Body of pancreas (tissue), 4 donors: ENCODE data around the gene HABP2. TPM values are rescaled to one million over a fixed set of nuclear protein-coding genes. Genes with fewer than 3 reads are reported as not detected.

Source experiments
- ATAC-seq: fragments of 150-250 bp; one replicate; pipeline ENCODE4 v1.9.1; 2016
- DNase-seq, 4 donors: peaks; one replicate each; pipeline ENCODE4 v3.0.0-alpha.2; 2019
- H3K27ac ChIP-seq, 4 donors: fragments of 200-600 bp; sonication (generic); 1 replicate in 3 of 4; 2 replicates in 1 of 4; pipeline versions ENCODE4 v1.5.1 to v1.6.1; 2016 to 2019; ENCODE audit warnings: mild to moderate bottlenecking in 1 of 4, mixed read lengths in 1 of 4, moderate library complexity in 1 of 4
- H3K27me3 ChIP-seq, 2 donors: fragments of 200-600 bp; sonication (generic); one replicate each; pipeline ENCODE4 v1.6.0; 2016; ENCODE audit warnings: mild to moderate bottlenecking in 1 of 2
- H3K36me3 ChIP-seq, 2 donors: fragments of 200-600 bp; sonication (generic); replicated peaks in 1 of 2; 2 replicates each; pipeline ENCODE4 v1.5.1; 2016; ENCODE audit warnings: low read depth in 2 of 2; ENCODE audit not compliant: insufficient read depth in 1 of 2
- H3K4me1 ChIP-seq: fragments of 200-600 bp; sonication (generic); one replicate; pipeline ENCODE4 v1.6.0; 2016
- H3K4me3 ChIP-seq, 2 donors: fragments of 200-600 bp; sonication (generic); 1 replicate in 1 of 2; 2 replicates in 1 of 2; pipeline ENCODE4 v1.5.1; 2016 to 2019
- H3K9me3 ChIP-seq, 3 donors: fragments of 200-600 bp; sonication (generic); 1 replicate in 2 of 3; 2 replicates in 1 of 3; pipeline ENCODE4 v1.5.1; 2016
- POLR2A ChIP-seq, 3 donors: fragments of 450-650 bp; IDR thresholded peaks; one replicate each; pipeline ENCODE4 v1.6.1; 2016; ENCODE audit warnings: antibody characterized with exemption in 3 of 3, mild to moderate bottlenecking in 2 of 3
- WGBS, 2 donors: methylation state at CpG; one replicate each; pipeline ENCODE4 v1.1.5; 2017; 5-methylcytosine and 5-hydroxymethylcytosine counted together
- intact Hi-C: fragments of 100-400 bp; cut with DNase I; formaldehyde crosslinking; loops from one replicate; pipeline ENCODE4 v1.15.1; 2023
- total RNA-seq, 2 donors: library from RNA; depleted of rRNA; stranded (reverse); fragments of >200 nt; gene quantifications; one replicate each; pipeline ENCODE4 v1.1.0, GENCODE V29; 2016
- TF ChIP-seq, protein P1 (sequence below), 7 experiments: fragments of 450-650 bp in 4 of 7; fragments of 200-600 bp in 3 of 7; sonication (generic) in 3 of 7; IDR thresholded peaks; one replicate each; pipeline ENCODE4 v1.5.1; 2016 to 2019; ENCODE audit warnings: antibody characterized with exemption in 7 of 7

Gene HABP2
- total RNA-seq, 2 donors from 2014 or later = 9.2 to 10.6 TPM

DNA sequence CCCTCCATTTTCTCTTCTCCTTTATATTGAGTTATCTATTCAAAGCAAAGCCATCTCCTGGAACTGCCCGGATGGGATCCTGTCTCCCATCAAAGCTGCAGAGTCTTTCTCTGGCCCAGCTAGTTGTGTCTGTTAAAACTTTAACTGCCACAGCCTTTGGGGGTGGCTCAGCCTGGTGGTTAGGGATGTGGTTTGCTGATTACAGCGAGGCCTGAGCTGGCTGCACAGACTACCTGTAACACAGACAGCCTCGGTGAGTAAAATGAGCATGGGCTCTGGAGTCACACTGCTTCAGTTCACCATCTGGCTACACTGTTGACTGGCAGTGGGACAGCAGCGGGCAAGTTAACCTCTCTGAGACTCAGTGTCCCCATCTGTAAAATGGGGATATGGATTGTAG, 18.4 kb upstream of the HABP2 start:
- TF ChIP-seq, protein P1, sequence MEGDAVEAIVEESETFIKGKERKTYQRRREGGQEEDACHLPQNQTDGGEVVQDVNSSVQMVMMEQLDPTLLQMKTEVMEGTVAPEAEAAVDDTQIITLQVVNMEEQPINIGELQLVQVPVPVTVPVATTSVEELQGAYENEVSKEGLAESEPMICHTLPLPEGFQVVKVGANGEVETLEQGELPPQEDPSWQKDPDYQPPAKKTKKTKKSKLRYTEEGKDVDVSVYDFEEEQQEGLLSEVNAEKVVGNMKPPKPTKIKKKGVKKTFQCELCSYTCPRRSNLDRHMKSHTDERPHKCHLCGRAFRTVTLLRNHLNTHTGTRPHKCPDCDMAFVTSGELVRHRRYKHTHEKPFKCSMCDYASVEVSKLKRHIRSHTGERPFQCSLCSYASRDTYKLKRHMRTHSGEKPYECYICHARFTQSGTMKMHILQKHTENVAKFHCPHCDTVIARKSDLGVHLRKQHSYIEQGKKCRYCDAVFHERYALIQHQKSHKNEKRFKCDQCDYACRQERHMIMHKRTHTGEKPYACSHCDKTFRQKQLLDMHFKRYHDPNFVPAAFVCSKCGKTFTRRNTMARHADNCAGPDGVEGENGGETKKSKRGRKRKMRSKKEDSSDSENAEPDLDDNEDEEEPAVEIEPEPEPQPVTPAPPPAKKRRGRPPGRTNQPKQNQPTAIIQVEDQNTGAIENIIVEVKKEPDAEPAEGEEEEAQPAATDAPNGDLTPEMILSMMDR (IDR thresholded peaks at IDR 0.05) = no peak
- no peak for ATAC-seq
- Histone ChIP-seq H3K27me3 (no peaks in the 10 kb centered on the region), H3K36me3 (no peaks in the 10 kb centered on the region), H3K4me3 (no peak overlapping the region), H3K27ac (no peak overlapping the region), H3K4me1 (peaks cover 3% of the 10 kb centered on the region), H3K9me3 (no peaks in the 10 kb centered on the region)
- DNase-seq = no peak
- 86 to 87% methylated on average over 4 of the region's 4 CpGs for WGBS, 2 donors
- intact Hi-C loops = no loop called here

DNA sequence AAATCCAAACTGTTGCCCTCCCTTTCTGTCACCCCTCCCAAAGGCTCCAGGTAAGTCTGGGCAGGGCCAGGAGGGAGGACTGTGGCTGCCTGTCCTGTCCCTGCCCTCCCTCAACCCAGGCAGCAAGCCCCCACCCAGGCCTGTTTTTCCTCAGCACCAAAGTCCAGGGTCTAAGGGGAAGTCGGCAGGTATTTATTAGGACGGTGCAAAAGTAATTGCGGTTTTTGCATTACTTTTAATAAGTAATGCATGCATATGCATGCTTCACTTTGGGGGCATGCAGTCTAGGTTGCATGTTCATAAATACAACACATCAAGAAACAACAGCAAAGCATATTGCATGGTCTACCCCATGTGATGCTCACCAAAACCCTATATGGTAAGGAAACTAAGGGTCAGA, 15.2 kb upstream of the HABP2 start:
- DNase-seq (no peak), ATAC-seq (no peak)
- WGBS, 2 donors = 72 to 81% methylated on average over 3 of the region's 3 CpGs
- TF ChIP-seq, protein P1 (IDR thresholded peaks at IDR 0.05) = no peak
- no peak for TF ChIP-seq POLR2A (IDR thresholded peaks at IDR 0.05)
- intact Hi-C loops = no loop called here
- Histone ChIP-seq H3K4me3 (no peak overlapping the region), H3K36me3 (no peaks in the 10 kb centered on the region), H3K9me3 (no peaks in the 10 kb centered on the region), H3K4me1 (peaks cover 36% of the 10 kb centered on the region), H3K27me3 (no peaks in the 10 kb centered on the region), H3K27ac (no peak overlapping the region)

DNA sequence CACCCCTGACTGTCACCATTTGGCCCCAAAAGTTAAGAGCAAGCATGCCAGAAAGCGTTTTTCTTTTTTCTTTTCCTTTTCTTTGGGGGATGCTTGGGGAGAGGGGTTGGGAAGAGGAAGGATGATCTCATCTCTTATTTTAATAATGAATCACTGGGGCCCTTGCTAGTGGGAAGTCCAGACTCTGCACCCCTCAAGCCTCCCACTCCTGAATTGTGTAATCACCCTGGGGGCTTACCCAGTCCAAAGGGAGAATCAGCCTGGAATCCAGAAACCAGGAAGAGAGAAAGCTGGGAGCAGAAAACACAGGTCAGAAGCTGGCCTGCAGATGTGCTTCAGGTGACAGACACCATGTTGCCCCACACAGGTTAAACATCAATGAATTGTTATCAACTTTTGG, 14.7 kb upstream of the HABP2 start:
- Histone ChIP-seq H3K4me1 (peaks cover 37% of the 10 kb centered on the region), H3K27me3 (no peaks in the 10 kb centered on the region), H3K4me3 (no peak overlapping the region), H3K9me3 (no peaks in the 10 kb centered on the region), H3K36me3 (no peaks in the 10 kb centered on the region), H3K27ac (no peak overlapping the region)
- 67 to 86% methylated on average over 1 of the region's 1 CpG for WGBS, 2 donors
- intact Hi-C loops = no loop called here
- TF ChIP-seq, protein P1 (IDR thresholded peaks at IDR 0.05) = no peak
- TF ChIP-seq POLR2A (IDR thresholded peaks at IDR 0.05) = no peak
- no peak for ATAC-seq
- no peak for DNase-seq

DNA sequence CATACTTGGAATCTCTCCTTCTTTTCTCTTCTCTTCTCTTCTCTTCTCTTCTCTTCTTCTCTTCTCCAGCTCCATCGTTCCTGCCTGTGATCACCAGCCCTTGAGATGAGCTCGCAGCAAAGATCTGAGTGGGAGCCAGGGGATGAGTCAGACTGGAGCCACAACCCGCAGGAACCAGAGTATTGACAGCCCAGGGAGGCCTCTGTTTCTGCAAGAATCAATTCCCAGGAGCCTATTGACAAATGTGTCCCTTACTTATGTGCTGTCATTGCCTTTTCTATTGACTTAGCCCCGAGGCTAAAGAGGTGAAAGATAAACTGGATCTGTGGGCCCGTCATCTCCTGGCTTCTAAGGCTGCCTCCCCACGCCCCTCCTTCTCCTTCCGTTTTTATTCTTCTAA, 13.1 kb upstream of the HABP2 start:
- TF ChIP-seq, protein P1 (IDR thresholded peaks at IDR 0.05) = no peak
- no peak for TF ChIP-seq POLR2A (IDR thresholded peaks at IDR 0.05)
- WGBS, 2 donors = 66 to 76% methylated on average over 7 of the region's 7 CpGs
- peaks cover 37% of the 10 kb centered on the region for H3K4me1 ChIP-seq
- H3K4me3 ChIP-seq = no peak overlapping the region
- H3K9me3 ChIP-seq = no peaks in the 10 kb centered on the region
- ATAC-seq = no peak
- H3K27me3 ChIP-seq = no peaks in the 10 kb centered on the region
- H3K36me3 ChIP-seq = no peaks in the 10 kb centered on the region
- peak in 1 of 4 donors; percentile 26 for DNase-seq
- intact Hi-C loops = no loop called here
- H3K27ac ChIP-seq = no peak overlapping the region

DNA sequence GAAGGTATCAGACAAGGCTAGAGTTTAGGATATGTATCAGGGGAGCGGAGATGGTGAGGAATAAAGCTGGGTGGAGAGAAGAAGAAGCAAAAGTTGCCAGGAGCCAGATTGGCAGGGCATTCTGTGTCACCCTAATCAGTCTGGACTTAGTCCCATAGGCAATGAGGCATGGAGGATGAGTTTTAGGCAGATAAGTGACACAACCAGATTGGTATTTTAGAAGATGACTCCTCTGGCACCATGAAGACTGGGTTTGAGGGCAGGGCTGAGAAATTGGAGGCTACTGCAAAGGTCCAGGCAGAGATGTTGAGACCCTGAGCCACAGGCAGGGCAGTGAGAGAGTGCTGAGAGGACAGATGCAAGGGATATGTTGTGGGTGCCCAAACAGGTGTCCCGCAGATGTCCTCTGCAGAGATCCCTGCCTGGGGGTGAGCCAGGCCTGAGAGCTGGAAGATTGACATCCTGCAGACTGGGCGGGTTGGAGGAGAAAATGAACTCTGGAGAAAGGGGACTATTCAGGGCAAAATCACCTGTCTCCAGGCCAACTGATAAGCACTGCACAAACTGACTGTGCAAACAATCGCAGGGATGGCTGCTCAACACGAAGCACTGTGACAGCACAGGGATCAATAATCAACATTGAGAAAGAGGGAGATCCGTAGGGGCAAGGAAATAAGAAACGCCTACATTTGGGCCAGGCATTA, 11.9 kb upstream of the HABP2 start:
- peaks cover 37% of the 10 kb centered on the region for H3K4me1 ChIP-seq
- peak overlapping the region in 3 of 4 donors; percentile 6 to 67 (median 49) for H3K27ac ChIP-seq
- H3K4me3 ChIP-seq = no peak overlapping the region
- WGBS, 2 donors = 25 to 32% methylated on average over 7 of the region's 7 CpGs
- TF ChIP-seq POLR2A (IDR thresholded peaks at IDR 0.05) = no peak
- TF ChIP-seq, protein P1 (IDR thresholded peaks at IDR 0.05) = no peak
- peak; percentile 84 for ATAC-seq
- H3K9me3 ChIP-seq = no peaks in the 10 kb centered on the region
- intact Hi-C loops = no loop called here
- H3K27me3 ChIP-seq = no peaks in the 10 kb centered on the region
- no peaks in the 10 kb centered on the region for H3K36me3 ChIP-seq
- peak; percentile 29 to 57 (median 42) for DNase-seq
